Left lung (tissue), 10 donors: ENCODE results near the gene ASXL1. TPM values are rescaled to one million over a fixed set of nuclear protein-coding genes. Genes with fewer than 3 reads are reported as not detected.

Source experiments
- ATAC-seq: fragments of 200-7000 bp; cut with Tn5 transposase; one replicate; pipeline ENCODE4 v1.9.1; 2020; ENCODE audit warnings: moderate library complexity
- DNase-seq, 4 donors: peaks; one replicate each; pipeline ENCODE4 v3.0.0-alpha.2; 2013 to 2020
- H3K27ac ChIP-seq, 2 donors: fragments of 200-600 bp; sonication (generic) in 1 of 2; one replicate each; pipeline versions ENCODE4 v1.5.0 to v1.8.0; 2020 to 2021
- H3K27me3 ChIP-seq, 2 donors: fragments of 200-600 bp; sonication (generic) in 1 of 2; one replicate each; pipeline versions ENCODE4 v1.5.0 to v1.8.0; 2020 to 2021
- H3K36me3 ChIP-seq, 2 donors: fragments of 200-600 bp; sonication (generic) in 1 of 2; one replicate each; pipeline versions ENCODE4 v1.5.0 to v1.8.0; 2020 to 2021
- H3K4me1 ChIP-seq, 2 donors: fragments of 200-600 bp; one replicate each; pipeline ENCODE4 v1.8.0; 2021
- H3K4me3 ChIP-seq, 2 donors: fragments of 200-600 bp; sonication (generic) in 1 of 2; one replicate each; pipeline versions ENCODE4 v1.5.0 to v1.8.0; 2020 to 2021; ENCODE audit warnings: mild to moderate bottlenecking in 1 of 2
- H3K9me3 ChIP-seq, 2 donors: fragments of 200-600 bp; sonication (generic) in 1 of 2; one replicate each; pipeline versions ENCODE4 v1.5.0 to v1.8.0; 2020 to 2021
- CTCF ChIP-seq, 2 donors: fragments of 200-600 bp; sonication (generic) in 1 of 2; IDR thresholded peaks; one replicate each; pipeline versions ENCODE4 v1.5.0 to v1.8.0; 2021; ENCODE audit warnings: antibody characterized with exemption in 2 of 2
- intact Hi-C, 2 donors: fragments of 100-400 bp; cut with DNase I; formaldehyde crosslinking; loops; one replicate each; pipeline versions ENCODE4 v1.11.2 to v1.14.2; 2022
- polyA plus RNA-seq, 6 donors: library from polyadenylated mRNA; unstranded; fragments of 120-200 nt; gene quantifications; one replicate each; pipeline ENCODE4 v1.2.1, GENCODE V29; 2013; ENCODE audit not compliant: insufficient read length in 6 of 6
- total RNA-seq, 2 donors: library from RNA; stranded (reverse); fragmentation: NEBNext Ultra II Directional; extraction: Animal tissue kit (Norgen Biotek cat#: 25700); gene quantifications; one replicate each; pipeline ENCODE4 v1.2.1, GENCODE V29; 2021
- donor health status: DM: no; HTN: yes; CAD: no.
- donor health status: DM: no; HTN: no; CAD: no.

The ASXL1 gene
- total and polyA plus RNA-seq, 8 donors, result 51.1 to 90.0 (median 81.1) TPM

- Histone ChIP-seq H3K36me3 (peaks cover 0 to 26% of the 10 kb centered on the region in 2 donors), H3K27me3 (no peaks in the 10 kb centered on the region), H3K4me1 (peaks cover 2 to 18% of the 10 kb centered on the region in 2 donors), H3K4me3 (no peak overlapping the region), H3K9me3 (no peaks in the 10 kb centered on the region), H3K27ac (peak overlapping the region; percentile 17 to 49)
- DNase-seq (no peak), ATAC-seq (peak; percentile 70)
- intact Hi-C loops, result no loop called here
- TF ChIP-seq CTCF (IDR thresholded peaks at IDR 0.05), result no peak
These were observed 32.2 kb upstream of the ASXL1 start for GRCh38 chr20:32325706-32326503.

GRCh38 chr20:32326504-32326845, 31.7 kb upstream of the ASXL1 start:
- Histone ChIP-seq H3K4me3 (no peak overlapping the region), H3K36me3 (peaks cover 0 to 32% of the 10 kb centered on the region in 2 donors), H3K27ac (peak overlapping the region; percentile 17 to 49), H3K27me3 (no peaks in the 10 kb centered on the region), H3K9me3 (no peaks in the 10 kb centered on the region), H3K4me1 (peaks cover 5 to 20% of the 10 kb centered on the region in 2 donors)
- no peak for DNase-seq
- ATAC-seq, result peak; percentile 59
- no peak for TF ChIP-seq CTCF (IDR thresholded peaks at IDR 0.05)
- intact Hi-C loops, result no loop called here

- peaks cover 5 to 20% of the 10 kb centered on the region in 2 donors for H3K4me1 ChIP-seq
- ATAC-seq, result no peak
- no peak overlapping the region for H3K27ac ChIP-seq
- intact Hi-C loops, result no loop called here
- no peak for DNase-seq
- no peaks in the 10 kb centered on the region for H3K27me3 ChIP-seq
- H3K36me3 ChIP-seq, result peaks cover 0 to 39% of the 10 kb centered on the region in 2 donors
- H3K9me3 ChIP-seq, result no peaks in the 10 kb centered on the region
- no peak overlapping the region for H3K4me3 ChIP-seq
- no peak for TF ChIP-seq CTCF (IDR thresholded peaks at IDR 0.05)
These were observed 30.9 kb upstream of the ASXL1 start for GRCh38 chr20:32327087-32327681.

- no peak for TF ChIP-seq CTCF (IDR thresholded peaks at IDR 0.05)
- intact Hi-C loops, result no loop called here
- DNase-seq (no peak), ATAC-seq (peak; percentile 12)
- no peaks in the 10 kb centered on the region for H3K9me3 ChIP-seq
- peaks cover 12 to 46% of the 10 kb centered on the region in 2 donors for H3K4me1 ChIP-seq
- H3K4me3 ChIP-seq, result no peak overlapping the region
- no peaks in the 10 kb centered on the region for H3K27me3 ChIP-seq
- H3K27ac ChIP-seq, result peak overlapping the region in 1 of 2 donors; percentile 55
- peaks cover 0 to 45% of the 10 kb centered on the region in 2 donors for H3K36me3 ChIP-seq
These were observed 28.1 kb upstream of the ASXL1 start for GRCh38 chr20:32329817-32330554.

GRCh38 chr20:32330555-32330897, 27.6 kb upstream of the ASXL1 start:
- intact Hi-C loops, result no loop called here
- TF ChIP-seq CTCF (IDR thresholded peaks at IDR 0.05), result no peak
- Histone ChIP-seq H3K36me3 (peaks cover 0 to 45% of the 10 kb centered on the region in 2 donors), H3K27ac (peak overlapping the region in 1 of 2 donors; percentile 55), H3K4me3 (no peak overlapping the region), H3K4me1 (peaks cover 12 to 49% of the 10 kb centered on the region in 2 donors), H3K9me3 (no peaks in the 10 kb centered on the region), H3K27me3 (no peaks in the 10 kb centered on the region)
- ATAC-seq (no peak), DNase-seq (no peak)
